ENCODE results near the gene ABCA13. TPM values are rescaled to one million over a fixed set of nuclear protein-coding genes. Genes with fewer than 3 reads are reported as not detected.

Gene ABCA13
- total RNA-seq, 1 experiment from 2014 or later = not detected

- H3K4me1 ChIP-seq (ENCODE audit: control insufficient read depth in 1 of 2, insufficient read depth in 2 of 2, low read length in 2 of 2) = no peaks in the 10 kb centered on the region
- H4K20me1 ChIP-seq (ENCODE audit: insufficient read depth) = no peaks in the 10 kb centered on the region
- no TSS peak for BruUV-seq (replicated peaks)
- no peak overlapping the region for H2AFZ ChIP-seq (ENCODE audit: low read depth, low read length, poor library complexity, severe bottlenecking)
- H3K27ac ChIP-seq (ENCODE audit: low read depth, low read length) = no peak overlapping the region
- no peaks in the 10 kb centered on the region for H3K9me2 ChIP-seq (ENCODE audit: insufficient read depth)
- no peaks in the 10 kb centered on the region for H3K36me3 ChIP-seq (ENCODE audit: control insufficient read depth in 1 of 2, insufficient read depth in 2 of 2, low read length in 2 of 2)
- H3K9me3 ChIP-seq (ENCODE audit: control insufficient read depth in 1 of 2, insufficient read depth in 1 of 2, low read depth in 1 of 2, low read length in 2 of 2) = no peaks in the 10 kb centered on the region; a peak in 1 of 4 replicates
- ATAC-seq (no peak), DNase-seq (ENCODE audit: low read depth, low spot score) (no peak)
- no peaks in the 10 kb centered on the region for H3K79me2 ChIP-seq (ENCODE audit: insufficient read depth, low read length)
- ChIA-PET RAD21 (ENCODE audit: low non-redundant PET in 1 of 2, low total read pairs in 2 of 2, uncharacterized antibody in 2 of 2, unreplicated experiment in 2 of 2) (no interaction called here), POLR2A (no interaction called here), CTCF (no interaction called here)
- no peak overlapping the region for H3K4me2 ChIP-seq (ENCODE audit: low read length)
- H3K4me3 ChIP-seq (replicated peaks in 1 of 2; ENCODE audit: low read depth in 1 of 2, low read length in 2 of 2) = no peak overlapping the region
- no peak for TF ChIP-seq SP1 (IDR thresholded peaks at IDR 0.05; ENCODE audit: low read depth)
- TF ChIP-seq REST (IDR thresholded peaks at IDR 0.05; ENCODE audit: low read depth) = no peak
- TF ChIP-seq ZFX (IDR thresholded peaks at IDR 0.05) = no peak
- no peak for TF ChIP-seq EZH2 (IDR thresholded peaks at IDR 0.05)
- no peak for TF ChIP-seq POLR2AphosphoS5 (IDR thresholded peaks at IDR 0.05; ENCODE audit: low read depth, low read length)
- no peak for TF ChIP-seq RAD21 (IDR thresholded peaks at IDR 0.05; ENCODE audit: low read depth)
- TF ChIP-seq ELF1 (IDR thresholded peaks at IDR 0.05; ENCODE audit: borderline replicate concordance, low read depth) = no peak
- no peak for TF ChIP-seq EGR1 (IDR thresholded peaks at IDR 0.05; ENCODE audit: low read depth)
- no peak for TF ChIP-seq SRF (IDR thresholded peaks at IDR 0.05; ENCODE audit: low read depth)
- TF ChIP-seq CTCF (IDR thresholded peaks at IDR 0.05 in 2 of 3, conservative IDR thresholded peaks at IDR 0.05 in 1 of 3; ENCODE audit: borderline replicate concordance in 1 of 3, insufficient read depth in 1 of 3, low read depth in 2 of 3, low read length in 2 of 3) = no peak
- no peak for TF ChIP-seq CEBPB (IDR thresholded peaks at IDR 0.05; ENCODE audit: low read depth)
- no peak for TF ChIP-seq MAX (IDR thresholded peaks at IDR 0.05)
- TF ChIP-seq SIN3A (IDR thresholded peaks at IDR 0.05; ENCODE audit: low read depth) = no peak
- TF ChIP-seq YY1 (IDR thresholded peaks at IDR 0.05; ENCODE audit: extremely low read depth, insufficient replicate concordance, low read depth, low read length) = no peak
- TF ChIP-seq FOSL1 (IDR thresholded peaks at IDR 0.05; ENCODE audit: low read depth) = no peak
- no peaks in the 10 kb centered on the region for H3K27me3 ChIP-seq (ENCODE audit: insufficient read depth, low read length)
- intact Hi-C loops (cut with micrococcal nuclease) = no loop called here
- no peak overlapping the region for H3K9ac ChIP-seq (ENCODE audit: low read length)
These were observed 12.7 kb downstream of the ABCA13 start for GRCh38 chr7:48183965-48184364.
